Mucosa of descending colon (tissue), 3 donors: ENCODE data around the gene NR1I3. TPM values are rescaled to one million over a fixed set of nuclear protein-coding genes. Genes with fewer than 3 reads are reported as not detected.

Experiments used
- ATAC-seq: fragments of 200-7000 bp; cut with Tn5 transposase; one replicate; pipeline ENCODE4 v1.9.1; 2020; ENCODE audit warnings: mild to moderate bottlenecking, moderate library complexity
- DNase-seq, 3 donors: peaks; one replicate each; pipeline ENCODE4 v3.0.0-alpha.2; 2020
- H3K36me3 ChIP-seq: fragments of 200-600 bp; one replicate; pipeline ENCODE4 v1.8.0; 2021; ENCODE audit warnings: low read depth, mild to moderate bottlenecking
- H3K4me1 ChIP-seq: fragments of 200-600 bp; one replicate; pipeline ENCODE4 v1.8.0; 2021; ENCODE audit warnings: low read depth, mild to moderate bottlenecking
- H3K4me3 ChIP-seq: fragments of 200-600 bp; one replicate; pipeline ENCODE4 v1.8.0; 2021; ENCODE audit warnings: mild to moderate bottlenecking
- H3K9me3 ChIP-seq: fragments of 200-600 bp; one replicate; pipeline ENCODE4 v1.8.0; 2021; ENCODE audit warnings: mild to moderate bottlenecking
- CTCF ChIP-seq: fragments of 200-600 bp; IDR thresholded peaks from one replicate; pipeline ENCODE4 v1.8.0; 2022; ENCODE audit warnings: antibody characterized with exemption, mild to moderate bottlenecking
- intact Hi-C, 2 donors: fragments of 100-400 bp; cut with DNase I in 1 of 2; cut with micrococcal nuclease in 1 of 2; formaldehyde crosslinking; loops; one replicate each; pipeline versions ENCODE4 v1.11.0 to v1.11.1; 2022; cut with DNase I, micrococcal nuclease
- total RNA-seq, 3 donors: library from RNA; stranded (reverse); fragmentation: NEBNext Ultra II Directional in 2 of 3; extraction: Animal tissue kit (Norgen Biotek cat#: 25700) in 2 of 3; gene quantifications; one replicate each; pipeline versions ENCODE4 v1.2.1 to v1.2.4, GENCODE V29; 2021 to 2023
- donor health status: DM: no; HTN: no; CAD: no; lungs with moderate emphysema.
- donor health status: DM: no; HTN: no; CAD: no.
- donor health status: DM: no; HTN: yes; CAD: no.

NR1I3 gene
- total RNA-seq, 3 donors from 2014 or later, result not detected

DNA sequence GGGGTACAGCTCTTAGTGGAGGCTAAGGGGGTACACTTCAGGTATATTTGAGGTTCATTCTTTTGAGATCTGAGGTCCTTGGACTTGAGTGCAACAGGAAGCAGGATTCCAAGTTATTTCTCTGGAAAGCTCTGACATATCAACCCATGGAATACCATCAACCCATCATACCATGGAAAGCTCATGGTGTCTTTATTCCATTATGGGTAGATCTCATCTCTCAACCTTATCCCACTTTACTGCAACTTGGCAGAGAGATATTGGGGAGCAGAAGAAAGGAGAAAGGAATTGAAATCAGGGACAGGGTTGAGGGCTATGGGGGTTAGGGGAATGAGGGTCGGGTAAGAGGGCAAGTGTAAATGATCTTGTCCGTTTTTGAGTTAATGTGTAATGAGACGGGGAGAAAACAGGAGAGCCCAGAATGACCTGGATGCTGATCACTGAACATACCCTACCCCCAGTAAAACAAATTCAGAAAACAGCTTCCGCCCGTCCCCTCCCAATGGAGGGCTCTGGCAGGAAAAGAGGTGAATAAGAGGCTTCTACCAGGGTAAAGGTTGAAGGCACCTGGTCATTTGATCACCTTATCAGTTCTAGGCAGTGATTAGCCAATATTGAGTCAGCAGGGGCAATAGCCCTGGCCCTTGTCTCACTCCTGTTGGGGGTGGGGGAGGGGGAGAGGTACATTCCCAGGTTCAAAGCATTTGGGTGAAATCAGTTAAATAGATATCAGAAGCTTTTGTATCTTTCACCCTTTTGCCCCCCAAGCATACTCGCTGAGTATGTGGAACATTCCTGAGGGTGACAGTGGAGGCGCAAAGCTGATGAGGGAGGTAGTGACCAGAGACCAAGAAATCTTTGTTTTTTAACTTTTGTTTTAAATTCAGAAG is 14.0 kb downstream of the NR1I3 start:
- intact Hi-C loops, result loop anchor here in 1 of 2 donors (10.0 kb wide), 1 partner anchor 161 kb away; no protein-coding TSS in a partner anchor
- Histone ChIP-seq H3K9me3 (no peaks in the 10 kb centered on the region), H3K36me3 (no peaks in the 10 kb centered on the region), H3K4me1 (peaks cover 18% of the 10 kb centered on the region), H3K4me3 (no peak overlapping the region)
- DNase-seq (no peak), ATAC-seq (no peak)
- TF ChIP-seq CTCF, result no peak

DNA sequence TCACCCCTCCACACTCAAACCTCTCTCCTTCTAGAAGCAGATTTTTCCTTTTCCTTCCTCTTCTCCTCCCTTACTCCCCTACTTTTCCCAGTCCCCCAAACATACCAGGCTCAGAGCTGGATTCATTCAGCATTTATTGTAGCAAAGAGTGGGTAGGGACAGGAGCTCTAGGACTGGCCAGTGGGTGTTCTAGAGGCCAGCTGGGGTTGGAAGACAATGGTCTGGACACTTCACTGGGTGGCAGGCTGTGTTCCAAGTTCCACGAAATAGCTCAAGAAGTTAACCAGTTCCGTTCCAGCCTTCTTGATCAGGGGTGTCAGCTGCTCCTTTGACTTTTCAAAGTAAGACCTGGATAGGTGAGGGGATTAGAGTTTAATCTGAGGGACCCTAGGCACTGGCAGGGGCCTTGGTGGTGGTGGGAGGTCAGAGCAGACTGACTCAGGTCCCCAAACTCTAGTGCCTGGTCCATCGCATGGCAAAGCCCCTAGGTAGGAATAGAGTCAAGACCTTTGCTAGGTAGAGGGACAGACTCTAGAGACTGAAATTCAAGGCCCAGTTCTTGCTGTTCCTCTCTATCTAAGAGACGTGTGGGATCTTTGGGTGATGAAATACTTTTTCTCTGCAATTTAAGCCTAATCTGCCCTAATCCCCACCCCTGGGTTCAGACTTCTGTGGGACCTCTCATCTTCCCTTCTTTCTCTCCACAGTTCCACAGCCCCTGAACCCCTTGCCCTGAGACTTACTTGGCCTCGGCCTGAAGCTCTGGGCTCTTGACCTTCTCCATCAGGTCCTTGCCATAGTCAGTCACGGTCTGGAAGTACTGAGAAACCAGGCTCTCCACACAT is 15.6 kb downstream of the NR1I3 start:
- Histone ChIP-seq H3K9me3 (no peaks in the 10 kb centered on the region), H3K4me3 (no peak overlapping the region), H3K4me1 (peaks cover 14% of the 10 kb centered on the region), H3K36me3 (no peaks in the 10 kb centered on the region)
- no peak for DNase-seq
- no peak for ATAC-seq
- intact Hi-C loops, result loop anchor here in 1 of 2 donors (10.0 kb wide), 1 partner anchor 162 kb away; no protein-coding TSS in a partner anchor
- no peak for TF ChIP-seq CTCF

GRCh38 chr1:161220002-161220401 is 18.0 kb downstream of the NR1I3 start:
- Histone ChIP-seq H3K9me3 (no peaks in the 10 kb centered on the region), H3K4me1 (no peaks in the 10 kb centered on the region), H3K36me3 (no peaks in the 10 kb centered on the region), H3K4me3 (no peak overlapping the region)
- intact Hi-C loops, result loop anchor here in 1 of 2 donors (10.0 kb wide), 1 partner anchor 165 kb away; no protein-coding TSS in a partner anchor
- no peak for TF ChIP-seq CTCF
- DNase-seq, result no peak
- ATAC-seq, result no peak

- Histone ChIP-seq H3K36me3 (no peaks in the 10 kb centered on the region), H3K4me1 (no peaks in the 10 kb centered on the region), H3K9me3 (no peaks in the 10 kb centered on the region), H3K4me3 (no peak overlapping the region)
- no peak for TF ChIP-seq CTCF
- ATAC-seq (no peak), DNase-seq (no peak)
- intact Hi-C loops, result no loop called here
Observed at GRCh38 chr1:161219078-161219892, 18.7 kb downstream of the NR1I3 start.
